ENCODE data around the gene NRXN2. TPM values are rescaled to one million over a fixed set of nuclear protein-coding genes. Genes with fewer than 3 reads are reported as not detected.
A peak's percentile ranks its signal among the peaks of the same experiment; 100 is the strongest.

The NRXN2 gene
- total RNA-seq, 2 experiments from 2014 or later, result 0.13 to 0.34 TPM

- ATAC-seq (no peak), DNase-seq (no peak)
- CTCF ChIA-PET, result interaction anchor here (1.1 kb wide), 1 partner anchor 11 kb away, joined by 4 read pairs; no protein-coding TSS in a partner anchor
- POLR2A ChIA-PET, result no interaction called here
- H3K4me3 Mint-ChIP-seq, result no peak overlapping the region
- H3K4me1 Mint-ChIP-seq (ENCODE audit: low read depth), result peaks cover 53% of the 10 kb centered on the region
- H3K9me3 Mint-ChIP-seq (ENCODE audit: insufficient read depth), result no peaks in the 10 kb centered on the region
- no peaks in the 10 kb centered on the region for H3K36me3 Mint-ChIP-seq (ENCODE audit: low read depth)
- H3K27ac Mint-ChIP-seq, result peak overlapping the region; percentile 79
- H3K27me3 Mint-ChIP-seq (ENCODE audit: low read depth), result no peaks in the 10 kb centered on the region
Measured at GRCh38 chr11:64610596-64610995, 112.4 kb downstream of the NRXN2 start.

DNA sequence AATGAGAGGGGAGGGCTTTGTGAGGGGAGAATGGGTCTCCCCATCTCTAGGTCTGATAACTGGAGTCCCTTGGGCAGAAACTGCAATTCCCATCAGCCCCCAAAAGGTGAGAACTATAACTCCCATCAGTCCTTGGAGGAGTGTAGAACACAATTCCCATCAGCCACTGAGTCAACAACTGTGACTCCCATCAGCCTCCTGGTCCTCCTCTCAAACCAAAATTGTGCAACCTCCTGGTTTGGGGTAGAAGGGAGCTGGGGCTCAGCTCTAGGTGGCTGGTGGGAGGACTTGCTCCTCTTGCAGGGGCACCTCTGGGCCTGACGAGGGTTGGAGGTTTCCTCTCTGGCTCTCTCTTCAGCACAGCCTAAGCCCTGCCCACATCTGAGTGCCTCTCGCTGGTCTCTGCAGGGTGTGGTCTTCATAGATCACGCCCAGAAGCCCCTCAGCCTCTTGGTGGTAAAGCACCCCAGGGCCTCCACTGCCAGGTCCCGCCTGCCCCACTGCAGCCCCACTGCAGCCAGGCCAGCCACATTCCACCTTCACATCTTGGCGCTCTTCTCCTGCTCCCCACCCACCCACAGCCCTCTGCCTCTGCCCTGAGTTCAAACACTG is 113.5 kb downstream of the NRXN2 start:
- Mint-ChIP-seq H3K4me3 (no peak overlapping the region), H3K4me1 (ENCODE audit: low read depth) (peaks cover 47% of the 10 kb centered on the region), H3K27ac (no peak overlapping the region), H3K9me3 (ENCODE audit: insufficient read depth) (no peaks in the 10 kb centered on the region), H3K36me3 (ENCODE audit: low read depth) (no peaks in the 10 kb centered on the region), H3K27me3 (ENCODE audit: low read depth) (no peaks in the 10 kb centered on the region)
- ATAC-seq, result peak; percentile 42
- CTCF ChIA-PET, result interaction anchor here (1.0 kb wide), 1 partner anchor 95 kb away, joined by 3 read pairs; no protein-coding TSS in a partner anchor
- POLR2A ChIA-PET, result interaction anchor here (1.0 kb wide), 1 partner anchor 9 kb away, joined by 3 read pairs; no protein-coding TSS in a partner anchor
- no peak for DNase-seq

DNA sequence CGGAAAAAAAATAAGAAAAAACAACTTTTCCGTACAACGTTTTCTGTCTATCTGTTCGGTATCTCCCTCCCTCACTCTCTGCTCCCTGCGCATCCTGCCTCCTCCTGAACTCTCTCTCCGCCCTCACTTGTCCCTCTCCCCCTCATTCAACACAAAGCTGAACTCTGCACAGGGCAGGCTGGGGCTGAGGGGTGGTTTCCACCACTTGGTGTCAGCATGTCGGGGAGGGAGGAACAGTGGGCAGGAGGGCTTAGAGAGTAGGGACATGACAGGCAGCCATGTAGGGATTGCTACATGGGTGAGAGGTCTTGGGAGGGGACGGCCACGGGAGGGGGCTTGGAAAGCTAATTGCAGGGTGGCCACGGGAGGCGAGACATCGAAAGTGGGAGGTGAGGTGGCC is 114.4 kb downstream of the NRXN2 start:
- DNase-seq (no peak), ATAC-seq (no peak)
- Mint-ChIP-seq H3K27ac (no peak overlapping the region), H3K4me3 (no peak overlapping the region), H3K4me1 (ENCODE audit: low read depth) (peaks cover 43% of the 10 kb centered on the region), H3K36me3 (ENCODE audit: low read depth) (no peaks in the 10 kb centered on the region), H3K27me3 (ENCODE audit: low read depth) (no peaks in the 10 kb centered on the region), H3K9me3 (ENCODE audit: insufficient read depth) (no peaks in the 10 kb centered on the region)
- ChIA-PET POLR2A (no interaction called here), CTCF (no interaction called here)

GRCh38 chr11:64608046-64608445 is 115.0 kb downstream of the NRXN2 start:
- no peaks in the 10 kb centered on the region for H3K27me3 Mint-ChIP-seq (ENCODE audit: low read depth)
- DNase-seq (no peak), ATAC-seq (no peak)
- peaks cover 42% of the 10 kb centered on the region for H3K4me1 Mint-ChIP-seq (ENCODE audit: low read depth)
- no peaks in the 10 kb centered on the region for H3K9me3 Mint-ChIP-seq (ENCODE audit: insufficient read depth)
- no peak overlapping the region for H3K4me3 Mint-ChIP-seq
- ChIA-PET POLR2A (no interaction called here), CTCF (no interaction called here)
- H3K36me3 Mint-ChIP-seq (ENCODE audit: low read depth), result no peaks in the 10 kb centered on the region
- no peak overlapping the region for H3K27ac Mint-ChIP-seq

DNA sequence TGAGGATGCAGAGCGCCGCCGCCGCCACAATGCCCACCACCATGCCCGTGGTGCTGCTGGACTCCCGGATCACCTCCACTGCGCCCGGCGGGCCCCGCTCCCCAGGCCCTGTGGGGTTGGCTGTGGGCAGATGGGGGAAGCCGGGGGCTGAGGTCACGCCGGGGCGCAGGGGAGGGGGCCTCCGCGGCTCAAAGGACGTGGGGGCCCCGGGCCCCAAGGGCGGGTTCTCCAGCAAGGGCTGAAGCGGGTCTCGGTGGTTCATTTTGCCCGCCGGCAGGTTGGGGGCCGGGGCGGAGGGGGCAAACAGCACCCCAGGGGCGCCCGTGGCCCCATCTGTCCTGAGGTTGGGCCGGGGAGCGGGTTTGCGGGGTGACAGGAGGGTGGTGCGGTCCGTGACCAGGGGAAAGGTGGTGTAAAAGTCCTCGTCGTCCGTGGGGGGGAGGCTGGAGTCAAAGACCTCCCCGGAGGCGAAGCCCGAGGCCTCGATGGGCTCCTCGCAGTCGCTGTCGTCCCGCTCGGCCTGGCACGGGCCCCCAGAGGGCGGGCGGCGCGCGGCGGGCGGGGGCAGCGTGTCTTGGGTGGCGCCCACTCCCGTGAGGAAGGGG is 115.5 kb downstream of the NRXN2 start:
- no peaks in the 10 kb centered on the region for H3K27me3 Mint-ChIP-seq (ENCODE audit: low read depth)
- H3K4me3 Mint-ChIP-seq, result no peak overlapping the region
- H3K27ac Mint-ChIP-seq, result no peak overlapping the region
- H3K9me3 Mint-ChIP-seq (ENCODE audit: insufficient read depth), result no peaks in the 10 kb centered on the region
- POLR2A ChIA-PET, result no interaction called here
- H3K36me3 Mint-ChIP-seq (ENCODE audit: low read depth), result no peaks in the 10 kb centered on the region
- no peak for DNase-seq
- peaks cover 38% of the 10 kb centered on the region for H3K4me1 Mint-ChIP-seq (ENCODE audit: low read depth)
- ATAC-seq, result no peak
- CTCF ChIA-PET, result no interaction called here

DNA sequence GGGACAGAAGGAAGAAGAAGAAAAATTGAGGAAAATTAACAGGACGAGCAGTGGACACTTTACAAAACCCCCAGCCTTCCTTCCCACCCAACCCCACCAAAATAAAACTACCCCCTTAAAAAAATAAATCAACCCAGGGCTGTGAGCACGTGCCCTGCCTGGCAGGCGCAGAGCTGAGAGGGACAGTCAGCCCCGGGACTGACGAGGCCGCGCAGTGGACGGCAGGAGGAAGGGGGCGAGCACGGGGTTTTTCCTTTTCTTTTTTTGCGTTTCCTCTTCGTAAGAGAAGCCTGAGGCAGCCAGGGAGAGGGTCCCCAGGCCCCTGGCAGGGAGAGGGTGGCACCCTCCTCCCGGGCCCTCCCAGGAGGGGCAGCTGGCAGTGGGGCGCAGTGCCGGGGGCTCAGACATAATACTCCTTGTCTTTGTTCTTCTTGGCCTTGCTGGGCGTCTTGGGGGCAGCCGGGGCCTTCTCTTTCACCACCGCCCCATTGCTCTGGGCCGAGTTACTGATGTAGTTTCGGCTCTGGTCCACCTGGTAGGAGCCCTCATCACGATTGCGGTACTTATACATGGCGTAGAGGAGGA is 116.1 kb downstream of the NRXN2 start:
- ChIA-PET CTCF (no interaction called here), POLR2A (no interaction called here)
- no peak for ATAC-seq
- DNase-seq, result no peak
- Mint-ChIP-seq H3K4me3 (no peak overlapping the region), H3K9me3 (ENCODE audit: insufficient read depth) (no peaks in the 10 kb centered on the region), H3K36me3 (ENCODE audit: low read depth) (no peaks in the 10 kb centered on the region), H3K27me3 (ENCODE audit: low read depth) (no peaks in the 10 kb centered on the region), H3K27ac (no peak overlapping the region), H3K4me1 (ENCODE audit: low read depth) (peaks cover 32% of the 10 kb centered on the region)

DNA sequence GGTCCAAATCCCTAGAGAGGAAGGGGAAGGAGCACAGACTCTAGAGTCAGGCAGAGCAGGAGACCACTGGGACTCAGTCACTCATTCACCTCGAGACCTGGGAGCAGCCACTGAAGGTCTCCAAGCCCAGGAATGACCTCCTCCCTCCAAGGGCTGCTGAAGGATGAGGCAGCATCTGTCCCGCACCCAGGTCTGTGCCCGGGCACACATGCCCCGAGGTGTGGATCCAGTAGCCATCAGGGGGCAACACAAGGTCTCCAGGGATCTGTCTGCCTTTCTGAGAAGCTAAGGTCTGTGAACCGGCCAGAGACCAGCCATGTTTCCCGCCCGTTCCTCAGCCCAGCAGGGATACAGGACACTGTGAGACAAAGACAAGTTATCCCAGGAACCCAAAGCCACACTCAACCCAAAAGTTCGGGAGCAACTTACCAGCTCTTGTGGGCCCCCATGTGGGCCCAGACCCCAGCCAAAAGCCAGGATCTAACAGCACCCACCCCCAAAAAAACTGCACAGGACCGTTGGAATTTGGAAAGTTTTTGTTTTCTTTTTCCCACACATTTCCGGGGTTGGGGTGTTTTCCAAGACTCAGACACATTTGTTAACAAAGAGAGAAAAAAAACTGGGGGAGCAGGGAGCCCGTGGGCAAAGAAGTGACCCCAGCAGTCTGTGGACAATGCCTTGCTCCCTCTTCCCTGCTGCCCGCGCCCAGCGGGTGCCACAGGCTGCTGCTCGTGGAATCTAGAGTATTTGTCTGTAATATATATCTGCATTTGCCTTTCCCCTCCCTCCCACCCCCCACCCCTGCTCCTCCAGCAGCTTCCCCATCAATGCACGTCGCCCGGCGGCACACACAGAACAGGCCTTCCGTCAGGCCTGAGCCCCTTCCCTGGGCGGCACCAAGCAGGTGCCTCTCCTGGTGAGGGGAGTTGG is 117.1 kb downstream of the NRXN2 start:
- H3K4me3 Mint-ChIP-seq, result no peak overlapping the region
- H3K4me1 Mint-ChIP-seq (ENCODE audit: low read depth), result peaks cover 22% of the 10 kb centered on the region
- POLR2A ChIA-PET, result no interaction called here
- H3K36me3 Mint-ChIP-seq (ENCODE audit: low read depth), result no peaks in the 10 kb centered on the region
- CTCF ChIA-PET, result interaction anchor here (1.4 kb wide), 1 partner anchor 47 kb away, joined by 5 read pairs; no protein-coding TSS in a partner anchor
- no peaks in the 10 kb centered on the region for H3K27me3 Mint-ChIP-seq (ENCODE audit: low read depth)
- H3K27ac Mint-ChIP-seq, result no peak overlapping the region
- H3K9me3 Mint-ChIP-seq (ENCODE audit: insufficient read depth), result no peaks in the 10 kb centered on the region
- no peak for ATAC-seq
- DNase-seq, result no peak

DNA sequence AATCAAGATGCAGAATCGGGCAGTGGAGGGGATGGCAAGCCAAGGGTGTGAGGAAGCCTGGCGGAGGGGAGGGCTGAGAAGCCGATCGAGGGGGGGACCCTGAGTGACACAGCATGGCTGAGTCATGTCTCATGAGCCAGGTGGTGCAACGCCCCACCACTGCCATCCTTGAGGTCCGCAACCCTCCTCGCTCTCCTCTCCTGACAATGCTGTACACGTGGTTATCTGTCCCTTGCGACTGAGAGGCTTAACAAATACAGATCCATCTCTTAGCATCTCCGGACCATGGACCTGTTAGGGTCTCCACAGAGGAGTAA is 117.8 kb downstream of the NRXN2 start:
- ChIA-PET CTCF (interaction anchor here (1.4 kb wide), 1 partner anchor 47 kb away, joined by 5 read pairs; no protein-coding TSS in a partner anchor), POLR2A (no interaction called here)
- ATAC-seq (no peak), DNase-seq (no peak)
- no peak overlapping the region for H3K4me3 Mint-ChIP-seq
- no peaks in the 10 kb centered on the region for H3K27me3 Mint-ChIP-seq (ENCODE audit: low read depth)
- no peaks in the 10 kb centered on the region for H3K36me3 Mint-ChIP-seq (ENCODE audit: low read depth)
- no peaks in the 10 kb centered on the region for H3K9me3 Mint-ChIP-seq (ENCODE audit: insufficient read depth)
- H3K4me1 Mint-ChIP-seq (ENCODE audit: low read depth), result peaks cover 16% of the 10 kb centered on the region
- H3K27ac Mint-ChIP-seq, result no peak overlapping the region

- Mint-ChIP-seq H3K27ac (no peak overlapping the region), H3K27me3 (ENCODE audit: low read depth) (no peaks in the 10 kb centered on the region), H3K36me3 (ENCODE audit: low read depth) (no peaks in the 10 kb centered on the region), H3K4me1 (ENCODE audit: low read depth) (peaks cover 10% of the 10 kb centered on the region), H3K4me3 (no peak overlapping the region), H3K9me3 (ENCODE audit: insufficient read depth) (no peaks in the 10 kb centered on the region)
- DNase-seq (no peak), ATAC-seq (no peak)
- CTCF ChIA-PET, result interaction anchor here (0.8 to 1.4 kb wide), 2 partner anchors 48 to 84 kb away, joined by 3 to 5 read pairs; no protein-coding TSS in a partner anchor
- POLR2A ChIA-PET, result no interaction called here
Measured at GRCh38 chr11:64604458-64605243, 118.3 kb downstream of the NRXN2 start.

DNA sequence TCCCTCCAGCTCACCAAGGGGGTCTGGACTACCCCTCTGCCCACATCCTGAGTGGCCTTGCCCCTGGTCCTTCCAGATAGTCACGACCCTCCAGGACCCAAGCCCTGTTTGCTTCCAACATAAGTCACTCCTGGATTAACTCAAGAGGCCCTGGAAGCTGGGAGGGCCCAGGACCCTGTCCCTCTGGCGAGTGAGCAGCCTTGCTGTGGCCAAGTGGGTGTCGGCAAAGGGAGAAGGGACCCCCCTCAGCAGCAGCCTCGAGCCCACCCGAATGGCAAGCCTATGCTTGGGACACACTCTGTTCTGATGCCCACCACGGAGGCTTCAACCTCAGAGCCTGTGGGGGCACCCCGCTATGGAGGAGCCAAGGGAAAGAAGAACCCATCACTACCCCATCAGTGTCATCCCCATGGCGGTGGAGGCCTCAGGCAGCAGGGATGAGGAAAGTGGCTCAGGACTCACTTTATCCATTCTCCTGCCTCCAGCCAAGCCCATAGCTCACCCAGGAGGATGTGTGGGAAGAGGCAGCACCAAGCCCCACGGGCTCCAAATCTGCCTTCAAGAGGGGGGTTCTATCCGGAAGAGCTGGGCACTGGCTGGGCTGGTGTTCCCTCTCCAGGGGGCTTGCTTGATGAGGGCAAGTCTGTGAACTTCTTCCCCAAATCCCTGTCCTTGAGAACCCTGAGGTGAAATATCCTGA is 119.4 kb downstream of the NRXN2 start:
- Mint-ChIP-seq H3K27ac (no peak overlapping the region), H3K36me3 (ENCODE audit: low read depth) (no peaks in the 10 kb centered on the region), H3K4me3 (no peak overlapping the region), H3K9me3 (ENCODE audit: insufficient read depth) (no peaks in the 10 kb centered on the region), H3K27me3 (ENCODE audit: low read depth) (no peaks in the 10 kb centered on the region), H3K4me1 (ENCODE audit: low read depth) (peaks cover under 1% of the 10 kb centered on the region)
- CTCF ChIA-PET, result no interaction called here
- DNase-seq (no peak), ATAC-seq (no peak)
- POLR2A ChIA-PET, result no interaction called here

DNA sequence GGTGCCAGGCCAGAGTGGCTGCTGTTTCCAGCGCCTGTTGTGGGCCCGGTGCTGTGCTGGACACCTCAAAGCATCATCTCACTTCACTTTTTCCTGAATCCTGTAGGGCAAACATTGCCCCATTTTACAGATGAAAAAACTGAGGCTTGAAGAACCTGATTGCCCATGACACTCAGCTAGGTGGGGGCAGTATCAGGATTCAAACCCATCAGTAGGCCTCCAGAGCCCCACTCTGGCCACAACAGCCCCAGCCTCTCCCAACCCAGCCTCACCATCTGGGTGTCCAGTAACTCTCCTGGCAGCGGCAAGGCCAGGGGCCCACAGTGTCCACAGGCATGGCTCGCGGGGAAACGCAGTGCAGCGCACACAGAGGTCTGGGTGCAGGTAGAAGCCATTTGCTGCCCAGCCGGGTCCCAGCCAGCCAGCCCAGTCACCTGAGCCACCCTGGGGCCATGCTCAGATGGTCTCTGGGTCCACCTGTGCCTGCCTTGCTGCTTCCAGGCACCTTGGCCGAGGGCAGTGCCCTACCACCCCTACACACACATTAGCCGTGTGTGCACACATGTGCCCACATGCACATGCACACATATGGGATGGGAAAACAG is 120.4 kb downstream of the NRXN2 start:
- Mint-ChIP-seq H3K27ac (no peak overlapping the region), H3K4me1 (ENCODE audit: low read depth) (no peaks in the 10 kb centered on the region), H3K27me3 (ENCODE audit: low read depth) (no peaks in the 10 kb centered on the region), H3K36me3 (ENCODE audit: low read depth) (no peaks in the 10 kb centered on the region), H3K9me3 (ENCODE audit: insufficient read depth) (no peaks in the 10 kb centered on the region), H3K4me3 (no peak overlapping the region)
- CTCF ChIA-PET, result no interaction called here
- DNase-seq (no peak), ATAC-seq (no peak)
- POLR2A ChIA-PET, result no interaction called here
